ENCODE data around the gene TMEM164. TPM values are rescaled to one million over a fixed set of nuclear protein-coding genes. Genes with fewer than 3 reads are reported as not detected.

The TMEM164 gene
- total RNA-seq, 3 donors from 2014 or later (not counting 1 experiment from before 2014, with no cell fraction given), result 18.9 to 80.6 (median 30.6) TPM

DNA sequence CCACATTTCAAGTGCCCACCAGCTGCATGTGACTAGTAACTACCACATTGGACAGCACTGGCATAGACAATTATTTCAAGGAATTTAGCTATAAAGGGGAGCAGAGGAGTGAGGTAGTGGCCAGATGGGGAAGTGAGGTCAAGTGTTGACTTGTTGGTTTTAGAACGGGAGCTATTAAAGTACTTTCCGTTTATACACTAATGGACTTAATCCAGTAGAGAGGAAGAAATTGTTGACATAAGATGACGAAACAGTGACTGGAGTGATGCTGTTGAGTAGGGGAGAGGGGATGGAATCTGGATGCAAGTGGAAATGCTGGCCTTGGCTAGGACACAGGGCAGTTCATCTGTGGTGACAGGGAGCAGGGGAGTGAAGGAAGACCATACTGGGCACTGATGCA is 160.6 kb downstream of the TMEM164 start:
- H3K36me3 ChIP-seq (ENCODE audit: control insufficient read depth, insufficient read depth, low read length), result no peaks in the 10 kb centered on the region
- Mint-ChIP-seq H3K4me1 (peaks cover 0 to 10% of the 10 kb centered on the region in 2 donors), H3K4me3 (no peak overlapping the region), H3K27ac (no peak overlapping the region), H3K9me3 (no peaks in the 10 kb centered on the region), H3K27me3 (ENCODE audit: low read depth in 2 of 2) (no peaks in the 10 kb centered on the region), H3K36me3 (no peaks in the 10 kb centered on the region)
- H3K27ac ChIP-seq (ENCODE audit: low read length), result no peak overlapping the region
- ATAC-seq (no peak), DNase-seq (no peak)
- intact Hi-C loops (cut with micrococcal nuclease), result no loop called here
- H3K4me3 ChIP-seq (ENCODE audit: low read length), result no peak overlapping the region
- H3K9me3 ChIP-seq (ENCODE audit: control insufficient read depth, insufficient read depth, low read length), result no peaks in the 10 kb centered on the region
- TF ChIP-seq, protein P1, sequence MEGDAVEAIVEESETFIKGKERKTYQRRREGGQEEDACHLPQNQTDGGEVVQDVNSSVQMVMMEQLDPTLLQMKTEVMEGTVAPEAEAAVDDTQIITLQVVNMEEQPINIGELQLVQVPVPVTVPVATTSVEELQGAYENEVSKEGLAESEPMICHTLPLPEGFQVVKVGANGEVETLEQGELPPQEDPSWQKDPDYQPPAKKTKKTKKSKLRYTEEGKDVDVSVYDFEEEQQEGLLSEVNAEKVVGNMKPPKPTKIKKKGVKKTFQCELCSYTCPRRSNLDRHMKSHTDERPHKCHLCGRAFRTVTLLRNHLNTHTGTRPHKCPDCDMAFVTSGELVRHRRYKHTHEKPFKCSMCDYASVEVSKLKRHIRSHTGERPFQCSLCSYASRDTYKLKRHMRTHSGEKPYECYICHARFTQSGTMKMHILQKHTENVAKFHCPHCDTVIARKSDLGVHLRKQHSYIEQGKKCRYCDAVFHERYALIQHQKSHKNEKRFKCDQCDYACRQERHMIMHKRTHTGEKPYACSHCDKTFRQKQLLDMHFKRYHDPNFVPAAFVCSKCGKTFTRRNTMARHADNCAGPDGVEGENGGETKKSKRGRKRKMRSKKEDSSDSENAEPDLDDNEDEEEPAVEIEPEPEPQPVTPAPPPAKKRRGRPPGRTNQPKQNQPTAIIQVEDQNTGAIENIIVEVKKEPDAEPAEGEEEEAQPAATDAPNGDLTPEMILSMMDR (IDR thresholded peaks at IDR 0.05), result no peak
- no peaks in the 10 kb centered on the region for H3K27me3 ChIP-seq (ENCODE audit: control insufficient read depth, insufficient read depth, low read length)
- H3K4me1 ChIP-seq (ENCODE audit: control insufficient read depth, insufficient read depth, low read length), result no peaks in the 10 kb centered on the region
- WGBS (ENCODE audit: insufficient coverage), result 93% methylated on average over 3 of the region's 3 CpGs

DNA sequence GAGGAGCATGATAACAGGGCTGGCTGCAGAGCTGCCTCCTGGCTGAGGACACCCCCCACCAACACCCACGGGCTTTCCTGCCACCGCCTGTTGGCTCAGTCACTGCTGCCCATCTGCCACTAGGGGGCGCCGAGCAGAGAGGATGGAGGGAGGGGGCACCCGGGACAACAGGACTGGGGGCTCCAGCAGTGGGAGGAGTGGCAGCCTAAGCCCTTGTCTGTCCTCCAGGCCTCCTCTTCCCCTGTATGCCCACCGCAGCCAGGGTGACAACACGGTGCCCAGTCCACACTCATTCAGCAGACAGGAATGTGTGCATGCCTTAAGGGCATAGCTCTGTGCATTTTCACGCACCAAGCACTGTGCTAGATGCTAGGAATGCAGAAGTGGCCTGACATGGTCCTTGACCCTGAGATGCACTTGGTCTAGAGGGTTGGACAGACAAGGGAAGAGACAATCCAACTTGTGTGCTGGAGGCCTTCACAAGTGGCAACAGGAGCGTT is 165.1 kb downstream of the TMEM164 start:
- H3K4me1 ChIP-seq (ENCODE audit: control insufficient read depth, insufficient read depth, low read length), result peaks cover 11% of the 10 kb centered on the region
- no peaks in the 10 kb centered on the region for H3K27me3 ChIP-seq (ENCODE audit: control insufficient read depth, insufficient read depth, low read length)
- TF ChIP-seq, protein P1 (IDR thresholded peaks at IDR 0.05), result peak; percentile 40
- no peaks in the 10 kb centered on the region for H3K9me3 ChIP-seq (ENCODE audit: control insufficient read depth, insufficient read depth, low read length)
- peak; percentile 32 to 67 for DNase-seq
- Mint-ChIP-seq H3K4me1 (peaks cover 14 to 17% of the 10 kb centered on the region in 2 donors), H3K9me3 (no peaks in the 10 kb centered on the region), H3K36me3 (no peaks in the 10 kb centered on the region), H3K27ac (no peak overlapping the region), H3K27me3 (ENCODE audit: low read depth in 2 of 2) (no peaks in the 10 kb centered on the region), H3K4me3 (no peak overlapping the region)
- H3K36me3 ChIP-seq (ENCODE audit: control insufficient read depth, insufficient read depth, low read length), result peaks cover 2% of the 10 kb centered on the region
- 59% methylated on average over 7 of the region's 9 CpGs for WGBS (ENCODE audit: insufficient coverage)
- H3K4me3 ChIP-seq (ENCODE audit: low read length), result no peak overlapping the region
- peak; percentile 59 to 80 (median 75) for ATAC-seq
- H3K27ac ChIP-seq (ENCODE audit: low read length), result no peak overlapping the region
- intact Hi-C loops (cut with micrococcal nuclease), result no loop called here

DNA sequence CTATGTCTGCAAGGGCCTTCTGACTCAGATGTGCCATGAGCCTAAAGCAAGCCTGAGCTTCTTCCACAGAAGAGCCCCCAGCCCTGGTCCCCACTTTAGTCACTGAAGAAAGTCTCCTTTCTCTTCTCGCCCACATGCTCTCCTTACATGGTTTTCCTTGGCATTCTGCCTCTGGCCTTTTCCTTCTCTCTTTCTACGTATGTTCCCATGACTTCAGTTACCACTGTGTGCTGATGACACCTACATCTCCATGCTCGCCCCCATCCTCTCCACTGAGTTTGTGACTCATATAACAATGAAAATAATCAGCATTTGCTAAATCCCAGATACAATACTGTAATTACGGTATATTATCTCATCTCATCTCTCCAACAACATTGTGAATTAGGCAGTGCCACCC is 165.7 kb downstream of the TMEM164 start:
- TF ChIP-seq, protein P1 (IDR thresholded peaks at IDR 0.05), result no peak
- intact Hi-C loops (cut with micrococcal nuclease), result no loop called here
- Histone ChIP-seq H3K27me3 (ENCODE audit: control insufficient read depth, insufficient read depth, low read length) (no peaks in the 10 kb centered on the region), H3K9me3 (ENCODE audit: control insufficient read depth, insufficient read depth, low read length) (no peaks in the 10 kb centered on the region), H3K27ac (ENCODE audit: low read length) (no peak overlapping the region), H3K4me3 (ENCODE audit: low read length) (no peak overlapping the region), H3K4me1 (ENCODE audit: control insufficient read depth, insufficient read depth, low read length) (peaks cover 11% of the 10 kb centered on the region), H3K36me3 (ENCODE audit: control insufficient read depth, insufficient read depth, low read length) (peaks cover 2% of the 10 kb centered on the region)
- no peak overlapping the region for H3K27ac Mint-ChIP-seq
- peaks cover 17 to 19% of the 10 kb centered on the region in 2 donors for H3K4me1 Mint-ChIP-seq
- H3K4me3 Mint-ChIP-seq, result no peak overlapping the region
- H3K27me3 Mint-ChIP-seq (ENCODE audit: low read depth in 2 of 2), result no peaks in the 10 kb centered on the region
- DNase-seq (no peak), ATAC-seq (no peak)
- no peaks in the 10 kb centered on the region for H3K36me3 Mint-ChIP-seq
- H3K9me3 Mint-ChIP-seq, result no peaks in the 10 kb centered on the region
- 97% methylated on average over 4 of the region's 4 CpGs for WGBS (ENCODE audit: insufficient coverage)

DNA sequence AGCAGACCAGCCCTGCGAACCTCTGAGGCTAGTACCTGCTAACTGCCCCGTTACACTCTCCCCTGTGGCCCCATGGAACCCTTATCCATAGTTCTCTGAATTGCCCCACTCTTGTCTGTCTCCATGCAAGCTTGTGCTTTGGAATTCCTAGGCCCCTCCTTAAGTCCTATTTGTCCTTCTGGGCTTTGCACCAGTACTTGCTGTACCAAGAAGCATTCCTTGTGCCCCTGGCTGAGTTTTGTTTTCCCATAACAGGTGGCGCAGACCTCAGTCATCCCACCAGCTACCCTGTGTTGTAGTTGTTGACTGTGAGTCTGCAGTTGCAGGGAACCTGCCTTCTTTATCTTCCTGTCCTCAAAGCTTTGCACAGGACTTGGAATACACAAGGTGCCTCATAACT is 167.1 kb downstream of the TMEM164 start:
- no peaks in the 10 kb centered on the region for H3K9me3 Mint-ChIP-seq
- intact Hi-C loops (cut with micrococcal nuclease), result no loop called here
- 96% methylated on average over 2 of the region's 3 CpGs for WGBS (ENCODE audit: insufficient coverage)

More for the DNA sequence above, 167.1 kb downstream of the TMEM164 start:
- Histone ChIP-seq H3K4me1 (ENCODE audit: control insufficient read depth, insufficient read depth, low read length) (peaks cover 11% of the 10 kb centered on the region), H3K9me3 (ENCODE audit: control insufficient read depth, insufficient read depth, low read length) (no peaks in the 10 kb centered on the region), H3K27ac (ENCODE audit: low read length) (no peak overlapping the region), H3K4me3 (ENCODE audit: low read length) (no peak overlapping the region), H3K36me3 (ENCODE audit: control insufficient read depth, insufficient read depth, low read length) (peaks cover 2% of the 10 kb centered on the region), H3K27me3 (ENCODE audit: control insufficient read depth, insufficient read depth, low read length) (no peaks in the 10 kb centered on the region)
- TF ChIP-seq, protein P1 (IDR thresholded peaks at IDR 0.05), result no peak
- H3K27ac Mint-ChIP-seq, result no peak overlapping the region
- no peak overlapping the region for H3K4me3 Mint-ChIP-seq
- DNase-seq, result no peak
- no peaks in the 10 kb centered on the region for H3K27me3 Mint-ChIP-seq (ENCODE audit: low read depth in 2 of 2)
- H3K36me3 Mint-ChIP-seq, result no peaks in the 10 kb centered on the region
- peaks cover 17 to 23% of the 10 kb centered on the region in 2 donors for H3K4me1 Mint-ChIP-seq
- no peak for ATAC-seq
